Measurements from ENCODE around the gene SPTB.

Gene SPTB

DNA sequence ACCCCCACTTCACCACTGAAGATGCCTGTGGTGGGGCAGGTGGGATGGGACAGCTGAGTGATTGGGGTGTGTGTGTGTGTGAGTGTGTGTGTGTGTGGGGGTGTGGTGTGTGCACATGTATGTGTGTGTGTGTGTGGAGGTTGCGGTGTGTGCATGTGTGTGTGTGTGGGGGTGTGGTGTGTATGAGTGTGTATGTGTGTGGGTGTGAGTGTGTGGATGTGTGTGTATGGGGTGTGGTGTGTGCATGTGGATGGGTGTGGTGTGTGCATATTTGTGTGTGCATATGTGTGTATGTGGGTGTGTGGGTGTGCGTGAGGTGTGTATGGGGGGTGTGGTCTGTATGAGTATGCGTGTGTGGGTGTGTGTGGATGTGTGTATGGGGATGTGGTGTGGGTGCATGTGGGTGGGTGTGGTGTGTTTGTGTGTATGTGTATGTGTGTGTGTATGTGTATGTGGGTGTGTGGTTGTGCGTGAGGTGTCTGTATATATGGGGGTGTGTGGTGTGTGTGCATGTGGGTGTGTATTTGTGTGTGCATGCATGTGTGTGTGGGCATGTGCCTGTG, 113.9 kb downstream of the SPTB start:
- DNase-seq (ENCODE audit: low read depth): no peak

DNA sequence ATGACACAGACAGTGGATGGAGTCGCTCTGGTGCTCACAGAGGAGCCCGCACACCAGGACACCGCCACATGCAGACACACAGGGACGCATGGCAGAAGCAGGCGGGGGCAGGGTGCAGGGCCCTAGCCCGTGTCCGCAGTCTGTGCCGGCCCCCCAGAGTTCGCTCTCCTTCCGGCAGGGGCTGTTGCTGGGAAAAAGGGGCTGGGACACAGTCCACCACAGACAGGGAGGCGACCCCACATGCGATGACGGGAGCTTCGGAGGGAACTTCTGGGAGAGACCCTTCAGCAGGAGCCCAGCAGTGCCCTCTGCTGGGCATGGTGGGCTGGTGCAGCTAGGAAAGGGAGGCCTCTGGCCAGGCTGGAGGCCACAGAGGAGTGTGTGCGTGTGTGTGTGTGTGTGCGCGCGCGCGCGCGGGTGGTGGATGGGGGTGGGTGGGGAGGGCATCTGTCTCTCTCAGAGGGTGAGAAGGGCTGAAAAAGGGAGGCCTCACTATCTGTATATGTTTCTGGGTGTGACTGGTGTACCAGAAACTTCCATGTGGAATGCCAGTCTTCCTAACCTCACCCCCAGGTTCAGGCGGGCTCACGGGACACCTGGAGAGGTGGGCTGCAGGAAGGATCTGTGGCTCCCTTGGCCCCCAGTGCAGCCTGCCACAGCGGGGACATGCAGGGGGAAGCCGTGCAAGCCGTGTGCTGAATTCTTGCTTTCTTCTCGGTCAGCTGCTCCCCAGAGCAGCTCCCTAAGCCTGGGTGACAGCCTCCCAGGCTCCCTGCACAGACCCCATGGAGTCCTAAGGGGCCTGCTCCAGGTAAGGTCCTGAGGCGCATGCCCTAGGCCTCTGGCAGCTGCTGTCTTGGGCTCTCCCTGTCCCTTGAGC, 114.8 kb downstream of the SPTB start:
- peak; percentile 80 for DNase-seq (ENCODE audit: low read depth)

DNA sequence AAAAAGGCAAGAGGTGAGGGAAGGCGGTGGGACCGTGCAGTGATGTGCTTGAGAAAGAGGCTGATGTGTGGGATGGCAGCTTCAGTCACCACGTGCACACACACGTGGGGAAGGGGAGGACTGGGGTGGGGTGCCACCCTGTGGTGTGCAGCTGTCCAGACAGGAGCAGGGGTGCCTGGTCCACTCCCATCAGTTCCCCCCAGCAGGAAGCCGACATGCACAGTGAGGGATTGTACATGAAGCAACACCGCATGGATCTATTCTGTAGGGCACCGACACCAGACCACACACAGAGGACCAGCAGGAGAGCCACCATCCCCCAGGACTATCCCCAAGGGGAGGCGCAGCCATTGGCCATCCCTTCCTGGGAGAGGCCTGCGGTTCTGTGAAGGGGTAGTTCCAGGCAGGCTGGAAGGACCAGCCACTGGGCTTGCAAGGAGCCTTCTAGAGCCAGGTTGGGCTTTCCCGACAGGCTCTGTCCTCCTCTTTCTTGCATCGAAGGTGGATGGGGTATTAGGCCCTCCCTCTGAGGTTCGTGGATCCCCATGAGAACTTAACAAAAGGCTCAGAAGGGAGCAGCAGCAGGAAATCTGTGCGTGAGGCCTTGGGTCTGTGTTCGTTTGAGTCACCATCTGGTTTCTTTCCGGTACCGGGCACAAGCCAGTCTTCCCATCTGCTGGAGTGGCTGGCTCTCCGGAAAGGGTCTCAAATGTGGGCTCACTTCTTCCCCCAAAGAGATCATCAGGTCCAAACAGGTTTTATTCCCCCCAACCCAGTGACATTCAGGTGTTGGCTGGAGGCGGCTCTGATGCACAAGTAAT, 115.7 kb downstream of the SPTB start:
- peak; percentile 73 for DNase-seq (ENCODE audit: low read depth)

DNA sequence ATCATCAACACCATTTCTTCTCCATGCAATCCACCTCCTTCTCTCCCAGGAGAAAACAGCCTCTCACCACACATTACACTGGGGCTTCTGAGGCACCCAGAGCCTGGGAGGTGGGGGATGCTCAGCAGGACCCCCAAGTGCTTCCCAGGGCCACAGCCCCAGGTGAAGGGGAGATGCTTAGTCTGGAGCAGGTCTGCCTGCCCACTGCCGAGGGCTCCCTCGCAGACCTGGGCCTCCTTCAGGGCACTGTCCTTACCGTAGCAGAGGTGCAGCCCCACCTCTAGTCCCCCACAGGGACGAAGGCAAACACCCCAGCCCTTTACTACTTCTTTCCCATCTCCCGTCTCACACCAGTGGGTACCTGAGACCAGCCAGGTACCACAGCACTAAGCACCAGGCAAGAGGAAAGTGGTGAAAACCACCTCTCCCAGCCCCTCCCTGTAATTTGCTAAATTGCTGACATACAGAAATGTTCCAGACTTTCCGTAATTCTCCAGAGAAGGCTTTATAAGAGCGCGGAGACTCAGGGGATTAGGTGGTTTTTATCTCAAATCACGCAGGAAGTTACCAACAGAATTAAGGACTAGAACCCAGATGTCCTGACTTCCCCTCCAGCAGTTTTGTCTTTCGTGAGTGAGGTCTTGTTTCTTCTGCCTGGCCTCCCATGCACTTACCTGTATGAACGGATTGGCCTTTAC, 116.5 kb downstream of the SPTB start:
- DNase-seq (ENCODE audit: low read depth): no peak

DNA sequence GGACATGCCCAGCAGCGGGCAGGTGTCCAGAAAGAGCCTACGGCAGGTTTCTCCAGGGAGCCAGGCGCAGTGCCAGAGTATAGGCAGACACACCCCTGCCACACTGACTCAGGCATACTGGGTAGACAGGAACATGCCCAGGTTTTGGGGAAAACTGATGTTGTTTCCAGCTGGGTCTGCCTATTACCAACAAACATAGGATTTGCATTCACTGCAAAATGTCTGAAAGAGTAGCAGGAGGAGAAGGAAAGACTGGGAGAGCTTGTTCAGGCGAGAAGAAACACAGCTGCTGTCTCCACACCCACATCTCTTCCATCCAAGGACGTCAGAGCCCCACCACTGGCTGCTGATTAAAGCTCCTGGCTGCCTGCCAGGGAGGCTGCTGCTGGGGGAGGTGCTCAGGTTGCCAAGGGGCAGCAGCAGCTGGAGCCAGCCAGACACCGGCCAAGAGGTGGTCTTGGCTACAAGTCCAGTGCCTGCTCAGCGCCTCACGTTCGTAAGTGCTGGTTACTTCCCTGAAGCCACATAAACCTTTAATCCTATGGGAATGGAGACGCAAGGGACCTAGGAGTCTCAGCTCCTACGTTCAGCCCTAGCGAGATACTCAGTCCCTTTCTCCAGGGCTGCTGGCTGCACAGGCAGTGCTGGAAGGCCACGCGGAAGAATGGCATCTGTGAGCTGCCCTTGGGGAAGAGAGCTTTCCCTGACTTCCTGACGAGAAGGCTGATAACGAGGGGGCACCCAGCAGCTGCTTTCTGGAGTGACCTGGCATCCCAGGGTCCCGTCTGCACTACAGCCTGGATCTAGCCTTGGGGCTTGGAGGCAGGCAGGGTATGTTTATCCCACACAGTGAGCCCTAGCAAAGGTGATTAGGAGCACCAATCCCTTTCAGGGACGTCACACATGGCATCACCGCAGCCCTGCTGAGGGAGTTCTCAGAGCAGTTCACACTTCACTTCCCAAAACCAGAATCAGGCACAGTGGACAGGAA, 117.4 kb downstream of the SPTB start:
- DNase-seq (ENCODE audit: low read depth): peak; percentile 84

DNA sequence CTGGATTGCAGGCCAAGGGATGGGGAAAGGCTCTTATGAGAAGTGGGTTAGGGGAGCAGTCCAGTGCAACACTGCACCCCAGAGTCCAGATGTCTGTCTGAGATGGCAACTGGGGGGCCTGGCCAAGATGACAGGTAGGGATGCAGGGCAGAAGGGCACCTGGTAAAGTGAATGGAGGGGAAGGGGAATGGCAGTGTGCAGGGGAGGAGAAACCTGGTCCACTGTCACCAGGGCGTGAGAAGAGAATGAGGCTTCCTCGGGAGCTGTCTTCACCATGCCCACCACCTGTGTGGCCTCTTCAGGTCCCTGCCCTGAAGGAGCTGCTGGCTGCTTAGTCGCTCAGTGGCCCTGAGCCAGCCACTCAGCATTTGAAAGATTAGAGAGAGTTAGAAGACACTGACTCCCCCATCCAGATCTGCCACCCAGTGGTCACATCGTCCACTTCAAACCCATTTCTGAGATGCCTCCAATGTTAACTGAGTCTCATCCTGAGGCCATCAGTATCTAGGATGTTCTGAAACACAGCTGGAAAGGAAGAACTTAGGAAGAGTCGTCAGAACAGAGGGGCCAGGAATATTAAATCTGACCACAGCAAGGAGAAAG, 118.2 kb downstream of the SPTB start:
- DNase-seq (ENCODE audit: low read depth): peak; percentile 48

DNA sequence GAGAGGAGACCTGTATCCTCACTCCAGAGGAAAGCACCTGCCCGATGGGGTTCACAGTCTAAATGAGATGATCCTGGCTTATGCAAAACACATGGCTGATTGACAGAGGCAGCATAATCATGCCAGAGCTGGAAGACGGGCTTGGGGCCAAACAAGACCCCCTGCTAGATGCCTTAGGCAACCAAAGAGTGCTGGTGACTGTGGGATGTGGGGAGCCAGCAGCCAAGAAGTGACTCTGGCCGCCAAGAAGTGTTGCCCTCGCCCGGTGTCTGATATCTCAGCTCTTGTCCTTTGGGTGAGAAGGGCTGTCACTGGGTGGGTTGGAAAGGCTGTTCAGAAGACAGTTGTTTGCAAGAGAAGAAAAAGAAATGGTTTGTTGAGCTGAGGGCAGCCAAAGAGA, 118.8 kb downstream of the SPTB start:
- no peak for DNase-seq (ENCODE audit: low read depth)

DNA sequence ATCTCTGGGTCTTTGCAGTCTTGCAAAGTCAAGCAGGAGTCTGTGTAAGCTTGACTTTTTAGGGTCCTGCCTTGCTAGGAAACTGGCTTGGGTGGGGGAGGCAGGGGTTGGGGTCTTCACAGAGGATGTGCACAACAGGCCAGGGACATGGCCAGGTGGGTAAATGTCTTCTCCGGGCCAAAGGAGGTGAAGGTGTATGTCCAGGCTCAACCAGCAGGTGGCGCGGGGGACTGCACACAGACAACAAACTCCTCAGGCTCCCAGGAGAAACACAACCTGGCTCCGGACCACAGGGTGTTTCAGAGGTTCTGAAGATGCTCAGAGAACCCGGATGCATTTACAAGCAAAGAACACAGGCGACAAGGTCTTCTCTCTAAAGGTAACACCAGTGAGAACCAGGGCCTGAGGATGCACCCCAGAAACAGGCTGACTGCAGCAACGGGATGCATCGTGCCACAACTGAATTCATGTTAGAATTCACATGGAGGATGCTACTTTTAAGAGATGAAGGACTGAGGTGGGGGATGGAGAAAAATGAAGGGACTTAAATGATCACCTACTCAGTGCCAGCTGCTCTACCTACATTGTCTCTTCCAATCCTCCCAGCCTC, 119.5 kb downstream of the SPTB start:
- DNase-seq (ENCODE audit: low read depth): peak; percentile 52

DNA sequence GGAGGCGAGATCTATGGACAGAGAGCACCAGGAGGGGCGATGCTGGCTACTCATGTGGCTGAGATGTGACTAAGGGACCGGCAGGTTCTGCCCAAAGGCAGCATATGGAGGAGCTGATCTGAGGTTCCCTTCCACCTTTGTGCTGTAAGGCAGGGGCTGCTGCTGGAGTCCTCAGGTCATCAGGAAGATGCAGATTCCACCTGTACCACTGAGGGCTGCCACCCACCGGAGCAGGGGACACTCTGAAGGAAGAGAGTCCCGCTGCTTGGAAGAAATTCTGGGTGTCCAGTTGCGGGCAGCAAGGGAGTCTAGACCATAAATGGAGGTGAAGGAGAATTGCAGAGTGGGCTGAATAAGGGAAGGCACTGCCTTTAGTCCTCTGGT, 120.2 kb downstream of the SPTB start:
- no peak for DNase-seq (ENCODE audit: low read depth)

DNA sequence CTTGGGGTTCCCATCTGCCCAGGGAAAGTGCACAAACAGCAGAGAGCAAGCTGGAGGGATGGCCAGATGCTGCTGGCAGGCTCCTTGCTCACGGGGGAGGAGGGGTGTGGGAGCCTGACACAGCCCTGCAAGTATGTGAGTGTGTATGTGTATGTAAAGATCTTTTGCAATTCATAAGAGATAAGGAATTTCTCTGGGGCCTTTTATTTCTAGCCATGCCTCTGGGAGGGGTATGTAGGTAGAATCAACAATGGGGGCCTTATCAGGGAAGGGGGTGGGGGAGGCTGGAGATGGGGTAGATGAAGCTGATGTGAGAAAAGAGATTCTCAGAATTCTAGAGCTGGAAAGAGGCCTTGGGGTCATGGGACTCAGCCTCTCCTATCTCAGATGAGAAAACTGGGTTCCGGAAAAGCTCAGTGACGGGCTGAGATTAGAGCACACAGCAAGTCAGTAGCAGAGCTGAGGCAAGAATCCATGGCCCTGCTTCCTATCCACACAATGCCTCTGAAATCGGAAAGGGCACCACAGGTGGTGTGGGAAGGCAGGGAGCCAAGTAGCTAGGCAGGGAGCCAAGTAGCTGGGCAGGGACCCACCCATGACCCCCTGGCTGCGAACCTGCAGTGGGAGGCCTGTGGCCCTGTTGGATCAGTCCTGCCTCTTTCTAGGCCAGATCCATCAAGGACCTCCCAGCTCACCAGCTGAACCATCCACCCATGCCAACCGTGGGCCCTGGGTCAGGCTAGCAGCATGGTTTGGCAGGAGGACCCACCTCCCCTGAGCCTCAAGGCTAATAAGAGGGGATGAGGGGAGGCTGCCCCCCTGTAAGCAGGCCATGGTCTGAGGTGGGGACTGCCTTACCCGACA, 120.8 kb downstream of the SPTB start:
- DNase-seq (ENCODE audit: low read depth): peak; percentile 94

DNA sequence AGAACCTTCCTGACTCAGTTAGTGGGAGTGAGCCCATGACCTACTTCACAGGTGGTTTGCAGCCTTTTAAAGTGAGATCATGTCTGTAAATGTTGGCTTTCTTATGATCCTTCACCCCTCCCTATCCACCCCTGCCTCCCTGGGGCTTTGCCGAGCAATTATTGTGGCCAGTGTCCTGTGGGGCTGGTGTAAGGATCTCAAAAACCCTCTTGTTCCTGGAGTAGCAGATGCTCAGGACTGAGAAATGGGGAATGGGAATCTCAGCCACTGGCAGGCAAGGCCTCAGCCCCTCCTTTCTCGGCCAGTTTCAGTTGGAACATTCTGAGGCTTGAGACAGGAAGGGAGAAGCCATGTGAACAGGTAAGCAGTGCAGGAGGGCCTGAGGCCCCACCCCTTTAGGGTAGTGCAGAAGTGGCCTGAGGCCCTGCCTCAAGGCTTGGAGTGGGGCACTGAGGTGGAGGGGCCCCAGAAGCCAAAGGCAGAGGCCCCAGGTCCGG, 121.6 kb downstream of the SPTB start:
- peak; percentile 44 for DNase-seq (ENCODE audit: low read depth)

DNA sequence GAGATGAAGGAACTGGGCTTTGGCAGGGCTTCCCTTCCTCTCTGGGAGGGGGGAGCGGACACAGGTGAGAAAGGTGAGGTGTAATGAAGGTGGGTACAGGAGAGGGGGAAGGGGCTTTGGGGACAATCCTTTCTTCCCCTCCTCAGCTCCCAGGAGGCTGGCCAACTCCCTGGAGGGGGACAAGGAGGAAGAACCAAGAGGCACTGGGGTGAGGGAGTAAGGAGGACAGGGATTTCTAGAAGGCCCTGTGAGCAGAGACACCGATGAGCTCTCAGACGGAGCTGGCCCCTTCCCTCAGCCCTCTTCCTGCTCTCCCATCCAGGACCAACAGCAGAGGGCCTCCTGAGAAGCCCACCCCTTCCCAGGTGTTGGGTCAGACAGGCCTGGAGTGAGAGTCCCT, 122.1 kb downstream of the SPTB start:
- DNase-seq (ENCODE audit: low read depth): no peak

DNA sequence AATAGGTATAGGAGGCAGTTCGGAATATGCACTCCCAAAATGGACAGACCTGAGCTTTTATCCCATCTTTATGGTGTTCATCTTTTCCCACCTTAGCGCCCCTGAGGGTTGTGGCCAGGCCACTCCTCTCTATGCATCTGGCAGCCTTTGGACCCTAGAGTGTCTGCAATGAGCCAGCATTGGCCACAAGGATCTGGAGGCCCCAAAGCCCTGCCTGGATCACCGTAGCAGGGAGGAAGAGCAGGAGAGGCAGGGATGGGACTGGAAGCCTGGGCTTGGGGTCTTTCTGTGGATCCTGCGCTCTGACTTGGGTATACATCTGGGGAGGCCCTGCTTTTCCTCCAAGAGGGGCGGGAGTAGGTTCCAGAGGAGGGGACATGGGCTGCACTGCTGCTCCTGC, 123.0 kb downstream of the SPTB start:
- no peak for DNase-seq (ENCODE audit: low read depth)

DNA sequence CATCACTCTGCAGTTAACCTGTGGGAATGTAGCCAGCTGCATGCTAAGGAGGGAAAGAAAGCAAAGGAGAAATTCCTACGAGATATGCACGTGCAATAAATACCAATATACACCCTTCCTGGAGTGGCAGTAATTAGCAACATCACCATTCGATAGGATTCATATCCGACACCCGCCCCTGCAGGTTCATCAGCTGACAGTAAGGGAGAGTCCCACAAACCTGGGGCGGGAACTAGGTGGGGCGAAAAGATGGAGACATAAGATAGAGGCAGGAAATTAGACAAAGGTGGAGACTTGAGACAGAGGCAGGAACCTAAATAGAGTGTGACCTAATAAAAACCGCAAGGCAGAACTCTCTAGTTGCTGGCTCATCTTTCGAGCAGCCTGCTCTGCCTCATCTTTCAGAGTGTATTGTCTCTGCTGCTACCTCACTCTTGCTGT, 123.9 kb downstream of the SPTB start:
- peak; percentile 77 for DNase-seq (ENCODE audit: low read depth)

DNA sequence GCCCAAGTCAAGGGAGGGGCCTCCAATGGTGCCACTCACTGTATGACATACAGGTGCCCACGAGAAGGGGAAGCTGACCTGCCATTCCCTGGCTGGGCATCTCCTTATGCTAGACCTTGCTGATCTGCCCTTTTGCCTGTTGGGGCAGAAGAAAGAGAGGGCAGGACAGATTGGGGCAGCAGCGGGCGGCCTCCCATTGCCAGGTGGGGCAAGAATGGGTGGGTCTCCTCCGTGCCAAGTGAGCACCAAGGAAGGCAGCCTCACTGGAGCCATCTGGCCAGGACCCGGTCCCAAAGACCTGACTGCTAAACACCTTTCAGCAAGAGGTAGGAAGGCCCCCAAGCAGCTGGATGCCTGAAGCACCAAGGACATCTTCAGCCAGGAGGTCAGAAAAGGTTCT, 125.0 kb downstream of the SPTB start:
- DNase-seq (ENCODE audit: low read depth): no peak

DNA sequence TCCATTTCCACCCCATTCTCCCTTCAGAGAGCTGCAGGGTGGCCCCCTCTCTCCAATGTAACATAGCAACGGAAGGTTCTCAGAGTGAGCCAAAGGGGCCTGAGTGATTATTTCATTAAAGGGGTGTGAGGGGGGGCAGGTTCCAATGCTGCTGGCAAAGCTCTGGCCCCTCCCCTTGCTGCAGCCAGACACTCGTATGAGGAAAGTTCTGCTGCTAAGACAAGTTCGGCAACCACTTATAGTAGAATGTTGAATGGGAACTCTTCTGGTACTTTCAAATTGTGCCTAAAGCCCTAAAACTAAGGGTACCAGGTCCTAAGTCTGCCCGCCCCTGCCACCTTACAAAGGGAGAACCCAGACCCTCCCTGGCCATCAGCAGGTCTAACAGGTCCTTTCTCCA, 125.7 kb downstream of the SPTB start:
- no peak for DNase-seq (ENCODE audit: low read depth)

DNA sequence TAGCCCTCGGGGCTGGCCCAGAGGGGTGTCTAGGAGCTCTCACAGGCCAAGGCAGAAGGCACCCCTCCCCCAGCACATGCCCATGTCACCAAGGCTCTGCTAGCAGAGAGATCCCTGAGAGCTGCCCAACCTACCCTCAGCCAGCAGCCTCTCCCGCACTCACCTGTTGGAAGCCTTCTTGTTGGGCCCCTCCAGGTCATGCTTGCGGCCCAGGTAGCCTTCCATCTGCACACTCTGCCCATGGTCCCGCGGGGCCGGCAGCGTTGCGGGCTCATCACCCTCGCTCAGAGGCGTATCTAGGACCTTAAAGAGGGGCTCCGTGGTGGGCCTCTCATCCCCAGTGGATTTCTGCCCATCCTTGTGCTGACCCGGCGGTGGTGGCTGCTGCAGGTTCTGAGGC, 126.3 kb downstream of the SPTB start:
- DNase-seq (ENCODE audit: low read depth): no peak

DNA sequence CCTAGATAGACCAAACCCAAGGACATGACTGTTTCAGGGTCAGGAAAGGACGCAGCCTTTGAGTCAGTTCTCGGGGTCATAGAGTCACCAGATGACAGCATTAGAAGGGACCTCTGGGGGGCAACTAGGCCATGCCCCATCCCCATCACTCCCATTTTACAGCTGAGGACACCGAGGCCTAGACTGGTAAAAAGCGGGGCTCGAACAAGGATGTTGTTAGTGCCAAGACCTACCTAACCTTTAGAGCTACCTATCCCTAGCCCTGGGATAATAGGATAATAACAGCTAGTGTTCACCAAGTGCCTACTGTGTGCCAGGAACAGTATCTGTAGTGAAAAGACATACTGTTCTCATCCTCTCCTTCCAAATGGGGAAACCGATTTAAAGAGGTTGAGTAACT, 126.8 kb downstream of the SPTB start:
- DNase-seq (ENCODE audit: low read depth): no peak

Data from EH (cell line).